Peyer's patch (tissue), 4 donors: ENCODE results near the gene RABGEF1. TPM values are rescaled to one million over a fixed set of nuclear protein-coding genes. Genes with fewer than 3 reads are reported as not detected.
"Not testable (repeated sequence)": the region's sequence is repeated elsewhere in the genome, so short reads cannot be mapped to it uniquely, and the experiment has no call there.

Experiments used
- DNase-seq, 3 donors: peaks; one replicate each; pipeline ENCODE4 v3.0.0-alpha.2; 2017 to 2019
- H3K27ac ChIP-seq, 4 donors: fragments of 200-600 bp; sonication (generic); one replicate each; pipeline ENCODE4 v1.5.1; 2016 to 2019
- H3K27me3 ChIP-seq, 2 donors: fragments of 200-600 bp; sonication (generic); one replicate each; pipeline ENCODE4 v1.5.1; 2019
- H3K36me3 ChIP-seq, 3 donors: fragments of 200-600 bp; sonication (generic); one replicate each; pipeline ENCODE4 v1.5.1; 2016 to 2019
- H3K4me1 ChIP-seq, 4 donors: fragments of 200-600 bp; sonication (generic); one replicate each; pipeline ENCODE4 v1.5.1; 2016 to 2019
- H3K4me3 ChIP-seq, 4 donors: fragments of 200-600 bp; sonication (generic); 1 replicate in 3 of 4; 2 replicates in 1 of 4; pipeline ENCODE4 v1.5.1; 2016 to 2019; ENCODE audit warnings: mild to moderate bottlenecking in 1 of 4
- H3K9me3 ChIP-seq, 4 donors: fragments of 200-600 bp; sonication (generic); one replicate each; pipeline ENCODE4 v1.5.1; 2016 to 2019; ENCODE audit warnings: mild to moderate bottlenecking in 1 of 4
- CTCF ChIP-seq, 6 experiments: fragments of 450-650 bp in 4 of 6; fragments of 200-600 bp in 2 of 6; sonication (generic) in 1 of 6; IDR thresholded peaks; one replicate each; pipeline ENCODE4 v1.5.1; 2017 to 2019; ENCODE audit warnings: antibody characterized with exemption in 6 of 6, mild to moderate bottlenecking in 3 of 6, moderate library complexity in 1 of 6
- POLR2A ChIP-seq, 2 donors: fragments of 450-650 bp; IDR thresholded peaks; one replicate each; pipeline ENCODE4 v1.5.1; 2017; ENCODE audit warnings: antibody characterized with exemption in 2 of 2, mild to moderate bottlenecking in 2 of 2, moderate library complexity in 2 of 2
- total RNA-seq, 4 donors: library from RNA; depleted of rRNA; stranded (reverse); fragments of >200 nt; gene quantifications; one replicate each; pipeline ENCODE4 v1.1.0, GENCODE V29; 2016

The RABGEF1 gene
- total RNA-seq, 4 donors from 2014 or later: 24.2 to 47.9 (median 28.1) TPM

DNA sequence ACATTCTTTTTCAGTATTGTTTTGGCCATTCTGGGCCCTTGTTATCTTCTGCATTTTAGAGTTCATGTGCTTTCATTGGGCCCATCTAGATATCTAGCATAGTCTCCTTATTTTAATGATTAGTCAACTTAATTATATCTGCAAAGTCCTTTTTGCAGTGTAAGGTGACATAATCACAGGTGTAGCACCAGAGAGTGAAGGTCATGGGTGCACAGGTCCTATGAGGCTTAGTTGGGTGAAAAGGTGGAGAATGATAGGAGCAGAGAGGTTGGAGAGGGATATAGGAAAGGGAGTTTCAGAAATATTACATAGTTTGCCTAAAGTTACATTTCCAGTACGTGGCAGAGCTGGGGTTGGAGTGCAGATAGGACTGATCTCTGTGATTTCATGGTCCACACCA, 24.4 kb downstream of the RABGEF1 start:
- not testable (repeated sequence) for DNase-seq, H3K27me3 ChIP-seq, H3K9me3 ChIP-seq, H3K36me3 ChIP-seq, H3K4me1 ChIP-seq, H3K4me3 ChIP-seq, H3K27ac ChIP-seq

- H3K27me3 ChIP-seq, H3K36me3 ChIP-seq, H3K9me3 ChIP-seq, DNase-seq, H3K4me3 ChIP-seq, H3K4me1 ChIP-seq, H3K27ac ChIP-seq: not testable (repeated sequence)
These were observed 24.9 kb downstream of the RABGEF1 start for GRCh38 chr7:66765322-66766025.

DNA sequence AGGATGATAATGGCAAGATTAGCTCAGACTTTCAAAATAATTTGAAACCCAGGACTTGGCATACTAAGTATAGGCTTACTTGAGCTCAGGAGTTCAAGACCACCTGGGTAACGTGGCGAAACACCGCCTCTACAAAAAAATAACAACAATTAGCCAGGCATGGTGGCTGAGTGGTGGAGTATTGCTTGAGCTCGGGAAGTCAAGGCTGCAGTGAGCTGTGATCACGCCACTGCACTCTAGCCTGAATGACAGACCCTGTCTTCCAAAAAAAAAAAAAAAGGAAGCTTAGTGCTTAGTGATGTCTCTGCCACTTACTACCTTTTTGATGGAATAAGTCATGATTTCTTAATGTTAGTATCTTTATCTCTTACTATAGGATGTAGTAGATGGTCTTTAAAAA, 25.5 kb downstream of the RABGEF1 start:
- H3K9me3 ChIP-seq: no peaks in the 10 kb centered on the region
- no peak for DNase-seq
- TF ChIP-seq CTCF (IDR thresholded peaks at IDR 0.05) (no peak), POLR2A (IDR thresholded peaks at IDR 0.05) (no peak)
- H3K4me1 ChIP-seq: peaks cover 0 to 7% (median 0%) of the 10 kb centered on the region in 4 donors
- no peaks in the 10 kb centered on the region for H3K27me3 ChIP-seq
- H3K36me3 ChIP-seq: no peaks in the 10 kb centered on the region
- H3K4me3 ChIP-seq: no peak overlapping the region
- no peak overlapping the region for H3K27ac ChIP-seq

DNA sequence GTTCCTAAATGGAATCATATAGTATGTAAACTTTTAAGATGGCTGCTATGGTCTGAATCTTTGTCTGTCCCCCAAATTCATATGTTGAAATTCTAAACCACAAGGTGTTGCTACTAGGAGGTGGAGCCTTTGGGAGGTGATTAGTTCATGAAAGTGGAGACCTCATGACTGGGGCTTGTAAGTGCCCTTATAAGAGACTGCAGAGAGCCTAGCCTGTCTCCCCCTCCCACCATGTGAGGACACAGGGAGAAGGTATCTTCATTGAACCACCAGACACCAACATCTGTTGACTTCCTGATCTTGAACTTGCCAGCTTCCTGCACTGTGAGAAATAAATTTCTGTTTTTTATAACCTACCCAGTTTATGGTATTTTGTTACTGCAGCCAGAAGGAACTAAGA, 27.0 kb downstream of the RABGEF1 start:
- not testable (repeated sequence) for H3K27ac ChIP-seq, H3K4me1 ChIP-seq, H3K4me3 ChIP-seq, H3K36me3 ChIP-seq, DNase-seq, H3K27me3 ChIP-seq, H3K9me3 ChIP-seq

DNA sequence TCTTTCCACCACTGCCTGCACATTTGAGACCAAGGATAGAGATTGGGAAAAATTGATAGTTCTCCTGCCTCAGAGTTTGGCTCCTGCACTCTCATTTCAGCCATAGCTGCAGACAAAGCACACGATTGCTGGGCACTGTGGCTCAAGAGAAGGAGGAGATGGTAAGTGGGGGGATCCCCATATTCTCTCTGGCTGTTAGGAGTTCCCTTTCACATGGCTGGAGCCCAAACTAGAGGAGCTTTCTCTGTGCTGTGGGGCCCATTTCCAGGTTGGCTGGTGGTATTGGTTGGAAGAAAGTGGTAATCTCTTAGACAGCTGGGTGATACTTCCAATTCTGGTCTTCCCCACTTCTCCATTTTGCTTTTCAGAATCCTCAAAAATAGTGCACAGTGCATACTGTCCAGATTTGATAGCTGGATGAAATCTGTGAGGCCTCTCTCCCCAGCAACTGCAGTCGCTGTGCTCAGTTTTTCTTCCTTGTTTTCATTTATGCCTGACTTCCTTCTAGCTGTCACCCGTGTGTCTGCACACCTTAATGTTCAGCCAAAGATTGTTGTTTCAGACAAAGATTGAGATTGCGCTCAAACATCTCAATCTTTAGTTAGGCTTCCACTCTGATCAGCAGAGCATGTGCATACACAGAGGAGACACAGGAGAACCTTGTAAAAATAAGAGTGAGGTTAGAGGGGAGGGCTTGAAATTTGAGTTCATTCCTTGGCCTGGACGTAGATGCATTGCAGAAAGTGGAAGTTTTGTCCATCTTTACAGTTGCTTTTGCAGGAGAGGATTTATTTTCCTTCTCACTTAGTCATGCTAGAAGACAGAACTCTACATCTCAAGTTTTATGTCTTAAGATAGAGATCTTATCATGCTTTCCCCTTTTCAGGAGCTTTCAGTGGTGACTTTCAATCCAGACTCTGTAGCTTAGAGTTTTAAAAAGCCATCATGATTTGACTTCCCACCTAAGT, 28.6 kb downstream of the RABGEF1 start:
- no peak for TF ChIP-seq POLR2A (IDR thresholded peaks at IDR 0.05)
- TF ChIP-seq CTCF (IDR thresholded peaks at IDR 0.05): no peak
- H3K36me3 ChIP-seq: peaks cover 0 to 17% (median 0%) of the 10 kb centered on the region in 3 donors
- H3K9me3 ChIP-seq: no peaks in the 10 kb centered on the region
- H3K27me3 ChIP-seq: no peaks in the 10 kb centered on the region
- no peak for DNase-seq
- H3K4me1 ChIP-seq: peaks cover 0 to 7% (median 0%) of the 10 kb centered on the region in 4 donors
- no peak overlapping the region for H3K4me3 ChIP-seq
- H3K27ac ChIP-seq: no peak overlapping the region

- H3K27ac ChIP-seq: no peak overlapping the region
- TF ChIP-seq POLR2A (IDR thresholded peaks at IDR 0.05) (no peak), CTCF (IDR thresholded peaks at IDR 0.05) (no peak)
These were observed 29.4 kb downstream of the RABGEF1 start for GRCh38 chr7:66769833-66770512.

DNA sequence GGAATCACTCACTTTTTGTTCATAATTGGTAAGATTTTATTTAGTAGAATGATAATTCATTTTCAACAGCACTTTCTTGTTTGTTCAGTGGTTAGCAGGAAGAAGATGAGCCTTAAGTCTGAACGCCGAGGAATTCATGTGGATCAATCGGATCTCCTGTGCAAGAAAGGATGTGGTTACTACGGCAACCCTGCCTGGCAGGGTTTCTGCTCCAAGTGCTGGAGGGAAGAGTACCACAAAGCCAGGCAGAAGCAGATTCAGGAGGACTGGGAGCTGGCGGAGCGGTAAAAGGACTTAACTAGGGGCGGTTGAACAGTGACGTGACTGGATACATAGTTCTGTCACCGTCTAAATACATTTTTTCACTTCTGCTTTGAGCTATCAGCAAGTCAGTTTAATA, 31.3 kb downstream of the RABGEF1 start:
- TF ChIP-seq POLR2A (IDR thresholded peaks at IDR 0.05) (no peak), CTCF (IDR thresholded peaks at IDR 0.05) (no peak)
- Histone ChIP-seq H3K27ac (no peak overlapping the region), H3K4me3 (no peak overlapping the region), H3K27me3 (no peaks in the 10 kb centered on the region), H3K9me3 (no peaks in the 10 kb centered on the region), H3K36me3 (peaks cover 0 to 43% (median 0%) of the 10 kb centered on the region in 3 donors), H3K4me1 (no peaks in the 10 kb centered on the region)
- no peak for DNase-seq

More at GRCh38 chr7:66769833-66770512, 29.4 kb downstream of the RABGEF1 start:
- Histone ChIP-seq H3K4me3 (no peak overlapping the region), H3K27me3 (no peaks in the 10 kb centered on the region), H3K4me1 (peaks cover 0 to 7% (median 0%) of the 10 kb centered on the region in 4 donors), H3K9me3 (no peaks in the 10 kb centered on the region), H3K36me3 (peaks cover 0 to 25% (median 0%) of the 10 kb centered on the region in 3 donors)
- no peak for DNase-seq

DNA sequence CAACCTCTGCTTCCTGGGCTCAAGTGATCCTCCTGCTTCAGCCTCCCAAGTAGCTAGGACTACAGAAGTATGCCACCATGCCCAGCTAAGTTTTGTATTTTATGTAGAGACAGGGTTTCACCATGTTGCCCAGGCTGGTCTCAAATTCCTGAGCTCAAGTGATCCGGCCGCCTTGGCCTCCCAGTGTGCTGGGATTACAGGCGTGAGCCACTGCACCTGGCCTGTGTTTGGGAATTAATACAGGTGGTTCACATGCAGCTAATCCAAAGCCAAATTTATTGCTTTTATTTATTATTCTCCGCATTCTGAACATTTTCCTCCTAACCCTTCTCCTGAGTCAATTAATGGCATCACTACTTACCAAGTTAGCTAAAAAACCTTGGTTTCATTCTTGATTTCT, 33.2 kb downstream of the RABGEF1 start:
- not testable (repeated sequence) for H3K27ac ChIP-seq, H3K4me3 ChIP-seq, H3K9me3 ChIP-seq, H3K27me3 ChIP-seq, H3K4me1 ChIP-seq, DNase-seq
- H3K36me3 ChIP-seq: peaks cover 0 to 53% (median 0%) of the 10 kb centered on the region in 3 donors

GRCh38 chr7:66776383-66776782, 35.9 kb downstream of the RABGEF1 start:
- not testable (repeated sequence) for H3K4me1 ChIP-seq, H3K4me3 ChIP-seq, H3K27ac ChIP-seq, H3K27me3 ChIP-seq, H3K9me3 ChIP-seq, DNase-seq
- peaks cover 0 to 67% (median 0%) of the 10 kb centered on the region in 3 donors for H3K36me3 ChIP-seq
